Measurements from ENCODE around the gene BMP15. TPM values are rescaled to one million over a fixed set of nuclear protein-coding genes. Genes with fewer than 3 reads are reported as not detected.

BMP15 gene
- total RNA-seq, 1 donor from 2014 or later: not detected

GRCh38 chrX:50876551-50876950, 34.0 kb upstream of the BMP15 start:
- Histone ChIP-seq H3K36me3 (no peaks in the 10 kb centered on the region), H3K27ac (no peak overlapping the region)
- no peak for TF ChIP-seq CTCF (IDR thresholded peaks at IDR 0.05)

GRCh38 chrX:50877310-50877709, 33.2 kb upstream of the BMP15 start:
- DNase-seq (no peak), ATAC-seq (no peak)
- H3K27me3 ChIP-seq (ENCODE audit: low read depth): no peaks in the 10 kb centered on the region
- TF ChIP-seq CTCF (IDR thresholded peaks at IDR 0.05): no peak
- H3K4me1 ChIP-seq: no peaks in the 10 kb centered on the region
- H3K4me3 ChIP-seq: no peak overlapping the region
- H3K9me3 ChIP-seq: no peaks in the 10 kb centered on the region
- H3K27ac ChIP-seq: no peak overlapping the region
- intact Hi-C loops (cut with DNase I): no loop called here
- no peaks in the 10 kb centered on the region for H3K36me3 ChIP-seq

More at GRCh38 chrX:50876551-50876950, 34.0 kb upstream of the BMP15 start:
- Histone ChIP-seq H3K9me3 (no peaks in the 10 kb centered on the region), H3K4me3 (no peak overlapping the region), H3K27me3 (ENCODE audit: low read depth) (no peaks in the 10 kb centered on the region), H3K4me1 (no peaks in the 10 kb centered on the region)
- DNase-seq (no peak), ATAC-seq (no peak)
- intact Hi-C loops (cut with DNase I): no loop called here

GRCh38 chrX:50881028-50881427, 29.5 kb upstream of the BMP15 start:
- Histone ChIP-seq H3K9me3 (no peaks in the 10 kb centered on the region), H3K4me1 (no peaks in the 10 kb centered on the region), H3K27ac (no peak overlapping the region), H3K36me3 (no peaks in the 10 kb centered on the region), H3K27me3 (ENCODE audit: low read depth) (no peaks in the 10 kb centered on the region), H3K4me3 (no peak overlapping the region)
- no peak for DNase-seq
- intact Hi-C loops (cut with DNase I): no loop called here
- TF ChIP-seq CTCF (IDR thresholded peaks at IDR 0.05): no peak
- no peak for ATAC-seq

- Histone ChIP-seq H3K36me3 (no peaks in the 10 kb centered on the region), H3K27me3 (ENCODE audit: low read depth) (no peaks in the 10 kb centered on the region), H3K27ac (no peak overlapping the region), H3K4me1 (no peaks in the 10 kb centered on the region), H3K4me3 (no peak overlapping the region), H3K9me3 (no peaks in the 10 kb centered on the region)
- no peak for DNase-seq
- ATAC-seq: peak in 1 of 2 donors; percentile 56
- no peak for TF ChIP-seq CTCF (IDR thresholded peaks at IDR 0.05)
- intact Hi-C loops (cut with DNase I): no loop called here
Observed at GRCh38 chrX:50888884-50889283, 21.7 kb upstream of the BMP15 start.

GRCh38 chrX:50889582-50889981, 21.0 kb upstream of the BMP15 start:
- Histone ChIP-seq H3K4me3 (no peak overlapping the region), H3K9me3 (no peaks in the 10 kb centered on the region), H3K4me1 (no peaks in the 10 kb centered on the region), H3K36me3 (no peaks in the 10 kb centered on the region), H3K27me3 (ENCODE audit: low read depth) (no peaks in the 10 kb centered on the region), H3K27ac (no peak overlapping the region)
- DNase-seq: no peak
- TF ChIP-seq CTCF (IDR thresholded peaks at IDR 0.05): no peak
- intact Hi-C loops (cut with DNase I): no loop called here
- ATAC-seq: no peak

GRCh38 chrX:50893047-50893446, 17.5 kb upstream of the BMP15 start:
- Histone ChIP-seq H3K4me1 (no peaks in the 10 kb centered on the region), H3K4me3 (no peak overlapping the region)
- ATAC-seq: no peak

More at GRCh38 chrX:50893047-50893446, 17.5 kb upstream of the BMP15 start:
- no peak for DNase-seq
- H3K27ac ChIP-seq: no peak overlapping the region
- H3K9me3 ChIP-seq: no peaks in the 10 kb centered on the region
- no peaks in the 10 kb centered on the region for H3K36me3 ChIP-seq
- TF ChIP-seq CTCF (IDR thresholded peaks at IDR 0.05): no peak
- intact Hi-C loops (cut with DNase I): loop anchor here (10.0 kb wide), 1 partner anchor 138 kb away; no protein-coding TSS in a partner anchor
- H3K27me3 ChIP-seq (ENCODE audit: low read depth): no peaks in the 10 kb centered on the region

All from lower lobe of right lung (tissue), 2 donors.